Measurements from ENCODE around the gene C5. TPM values are rescaled to one million over a fixed set of nuclear protein-coding genes. Genes with fewer than 3 reads are reported as not detected.

The C5 gene
- 11.3 to 15.8 TPM (median 12.2 TPM) in 5 replicates for total RNA-seq (2022; extraction: Qiagen RNA extraction; ENCODE audit: low read depth)

DNA sequence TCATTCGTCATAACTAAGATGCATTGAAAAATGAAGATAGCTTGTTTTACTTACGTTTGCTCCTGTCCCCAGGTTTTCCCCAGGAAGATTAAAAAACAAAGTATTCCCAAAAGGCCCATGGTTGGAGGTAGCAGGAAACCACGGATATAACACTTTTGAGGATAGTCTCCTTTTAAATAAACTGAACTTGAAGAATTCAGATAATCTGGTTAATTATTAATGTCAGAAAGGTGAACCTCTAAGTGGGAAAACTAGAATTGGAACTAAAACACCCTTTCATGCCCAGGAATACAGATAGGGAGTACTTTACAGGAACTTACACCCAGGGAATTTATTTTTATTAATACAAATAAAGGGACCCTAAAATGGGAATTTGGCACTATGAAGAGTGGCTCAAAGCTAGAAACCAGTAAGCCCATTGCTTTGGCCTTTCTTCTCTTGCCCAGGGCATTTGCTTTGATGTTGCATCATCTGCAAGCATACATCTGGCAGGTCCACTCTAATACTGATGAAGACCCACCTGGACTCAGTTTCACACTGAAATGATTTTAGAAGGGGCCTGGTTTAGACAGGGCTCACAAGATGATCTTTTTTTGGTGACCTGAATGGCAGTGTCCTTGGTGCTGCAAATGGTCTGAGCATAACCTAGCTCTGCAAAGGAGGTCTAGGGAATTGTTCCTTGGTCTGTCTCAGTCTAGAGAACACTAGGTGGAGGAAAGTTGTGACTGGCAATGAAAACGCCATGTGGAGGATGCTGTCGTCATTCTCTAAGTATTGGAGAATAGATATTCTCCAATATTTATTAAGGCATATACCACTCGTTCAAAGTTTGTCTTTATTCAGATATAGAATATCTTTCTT lies at the start of gene C5:
TSS of gene C5 (minus strand) at position 148 of the 861 bp plus-strand sequence. CDS start at position 119, 29 bp downstream.

DNA sequence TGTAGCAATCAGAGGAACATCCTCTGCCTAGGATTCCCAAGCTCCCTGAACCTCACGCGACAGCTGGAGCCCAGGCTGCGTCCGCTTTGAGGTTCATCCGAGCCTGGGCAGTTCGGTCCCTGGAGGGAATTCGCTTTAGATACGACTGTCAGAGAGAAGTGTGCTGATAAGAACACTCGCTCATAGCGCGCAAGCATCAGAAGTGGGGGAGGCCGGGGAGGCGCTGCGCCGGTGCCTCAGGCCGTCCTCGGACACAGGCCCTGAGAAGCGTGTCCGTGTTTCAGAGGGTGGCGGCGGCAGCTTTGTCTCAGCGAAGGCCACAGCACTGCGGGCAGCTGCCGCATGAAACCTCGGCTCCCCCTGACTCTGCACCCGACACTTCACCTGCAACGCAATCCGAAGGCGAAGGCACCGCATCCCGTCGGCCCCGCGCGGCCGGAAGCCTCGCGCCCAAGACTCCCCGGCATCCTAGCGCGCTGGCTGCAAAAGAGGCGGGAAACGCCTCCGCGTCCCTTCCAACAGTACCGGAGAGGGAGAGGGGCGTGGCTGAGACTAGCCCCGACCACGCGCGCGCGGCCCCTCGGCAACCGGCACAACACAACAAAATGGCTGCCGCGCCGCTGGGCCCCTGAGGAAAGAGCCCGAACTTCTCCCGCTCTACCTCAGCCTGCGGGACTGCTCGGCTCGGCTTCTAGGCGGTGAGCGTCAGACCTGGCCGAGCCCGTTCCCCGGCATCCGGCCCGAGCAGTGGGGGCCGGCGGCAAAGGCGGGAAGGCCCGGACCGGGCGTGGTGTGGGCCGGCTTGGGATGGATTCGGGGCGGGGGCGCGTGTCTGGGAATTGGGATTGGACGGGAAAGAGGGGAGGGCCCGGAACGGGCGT lies 24.5 kb upstream of the C5 start, which contains the start of gene CNTRL:
TSS of gene CNTRL (plus strand) at position 586 of the 881 bp plus-strand sequence. CDS start 13,372 bp downstream, outside the sequence.

DNA sequence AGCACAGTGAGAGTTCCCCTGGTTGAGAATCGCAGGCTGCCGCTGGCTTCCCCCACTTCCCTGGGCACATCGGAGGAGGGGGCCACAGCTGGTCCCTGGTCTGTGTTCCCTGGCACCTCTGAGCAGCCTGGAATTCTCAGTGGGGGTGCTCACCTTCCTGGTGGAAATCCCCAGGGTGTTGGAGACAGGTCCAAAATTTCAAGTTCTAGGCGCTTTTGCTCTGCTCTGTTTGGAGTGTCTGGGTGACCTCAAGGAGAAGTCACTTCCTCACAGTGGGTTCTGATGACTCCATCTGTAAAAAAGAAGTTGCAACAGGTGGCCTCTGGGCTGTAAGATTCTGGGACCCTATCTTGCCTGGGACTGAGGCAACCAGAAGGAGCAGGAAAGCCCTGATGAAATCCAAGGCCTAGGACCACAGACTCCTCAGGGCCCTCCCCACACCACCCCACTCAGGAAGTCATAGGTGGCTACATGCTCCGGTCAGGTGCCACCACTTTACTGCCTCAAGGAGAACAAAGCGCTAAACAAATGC lies 123.6 kb downstream of the C5 start, which contains the start of gene TRAF1:
TSS of gene TRAF1 (minus strand) at position 400 of the 532 bp plus-strand sequence. CDS start 721 bp downstream, outside the sequence.

Other genes with a start within 250 kb of the C5 start
- 27.5 to 32.7 TPM (median 29.4 TPM) in 5 replicates for gene PSMD5, start 207.4 kb downstream of the C5 start, total RNA-seq (2022; extraction: Qiagen RNA extraction; ENCODE audit: low read depth)
- gene PHF19, start 173.1 kb downstream of the C5 start, total RNA-seq (2022; extraction: Qiagen RNA extraction; ENCODE audit: low read depth): 80.2 to 138 TPM (median 115 TPM) in 5 replicates
- 2.1 to 4.2 TPM (median 3.2 TPM) in 5 replicates for gene TRAF1, start 123.5 kb downstream of the C5 start, total RNA-seq (2022; extraction: Qiagen RNA extraction; ENCODE audit: low read depth)
- 4.5 to 8.8 TPM (median 6.0 TPM) in 5 replicates for gene CNTRL, start 24.7 kb upstream of the C5 start, total RNA-seq (2022; extraction: Qiagen RNA extraction; ENCODE audit: low read depth)
- 34.8 to 52.7 TPM (median 46.6 TPM) in 5 replicates for gene RAB14, start 151.6 kb upstream of the C5 start, total RNA-seq (2022; extraction: Qiagen RNA extraction; ENCODE audit: low read depth)
- gene GSN, start 217.9 kb upstream of the C5 start, total RNA-seq (2022; extraction: Qiagen RNA extraction; ENCODE audit: low read depth): 42.3 to 67.0 TPM (median 58.6 TPM) in 5 replicates